Nephron (organoid): ENCODE results near the gene MRC2.

Source experiments
- H3K27ac Mint-ChIP-seq, 3 experiments: 2 replicates each; pipeline ENCODE4 v1.8.0; 2020; ENCODE audit warnings: mixed read lengths in 3 of 3, mild to moderate bottlenecking in 2 of 3, moderate library complexity in 1 of 3
- H3K27me3 Mint-ChIP-seq: 2 replicates; pipeline ENCODE4 v1.8.0; 2021; ENCODE audit warnings: low read depth, mild to moderate bottlenecking, moderate library complexity, mixed read lengths
- H3K36me3 Mint-ChIP-seq: 2 replicates; pipeline ENCODE4 v1.8.0; 2020; ENCODE audit warnings: low read depth, mixed read lengths
- H3K4me1 Mint-ChIP-seq: 2 replicates; pipeline ENCODE4 v1.8.0; 2020; ENCODE audit warnings: mixed read lengths
- H3K4me3 Mint-ChIP-seq, 3 experiments: 2 replicates each; pipeline ENCODE4 v1.8.0; 2020; ENCODE audit warnings: mild to moderate bottlenecking in 3 of 3, mixed read lengths in 3 of 3, moderate library complexity in 2 of 3
- H3K9me3 Mint-ChIP-seq: 2 replicates; pipeline ENCODE4 v1.8.0; 2020; ENCODE audit warnings: mixed read lengths
- TF ChIP-seq, protein P1 (sequence below), 3 experiments: fragments of 200-600 bp; sonication (generic); IDR thresholded peaks; one replicate each; pipeline ENCODE4 v1.5.0; 2021; ENCODE audit warnings: antibody characterized with exemption in 3 of 3; ENCODE audit not compliant: unreplicated experiment in 3 of 3

MRC2 gene

DNA sequence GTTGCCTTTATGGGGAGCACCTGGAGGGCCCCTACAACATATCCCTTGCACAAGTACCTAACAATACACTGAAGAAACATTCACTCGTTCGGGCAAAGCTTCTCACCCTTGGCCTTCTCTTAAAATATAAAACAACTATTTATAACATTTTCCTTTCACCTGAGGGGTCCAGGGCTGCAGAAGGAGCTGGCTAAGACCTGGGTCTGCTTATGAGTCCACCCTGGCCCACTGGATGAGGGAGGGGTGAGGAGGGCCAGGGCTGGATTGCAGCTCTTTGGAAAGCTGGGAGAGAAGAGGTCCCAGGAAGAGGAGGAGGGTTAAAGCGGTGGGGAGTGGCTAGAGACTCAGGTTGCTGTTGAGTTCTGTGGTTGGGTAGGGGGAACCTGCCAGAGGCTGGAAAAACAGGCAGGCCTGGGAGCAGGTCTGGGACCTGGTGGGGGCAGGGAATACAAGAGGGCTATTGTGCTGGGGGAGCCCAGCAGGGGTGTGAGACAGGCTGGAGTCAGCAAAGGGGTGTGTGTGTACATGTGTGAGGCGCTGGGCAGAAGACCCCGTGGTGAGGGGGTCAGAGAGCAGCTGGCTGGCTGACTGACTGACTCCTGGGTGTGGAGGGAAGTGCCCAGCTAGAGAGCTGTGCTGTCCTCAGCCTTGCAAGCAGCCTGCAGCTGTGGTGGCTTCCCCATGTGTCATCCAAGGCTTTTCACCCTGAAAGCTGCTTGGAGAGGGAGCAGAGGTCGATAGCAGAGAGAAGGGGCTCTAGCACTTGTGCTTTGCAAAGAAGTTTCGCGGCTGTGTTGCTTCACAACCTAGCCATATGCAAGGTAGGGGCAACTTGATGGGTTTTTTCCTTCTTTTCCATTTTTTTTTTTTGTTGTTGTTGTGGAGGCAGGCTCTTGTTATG, 10.2 kb upstream of the MRC2 start:
- H3K27ac Mint-ChIP-seq, result peak overlapping the region; percentile 83 to 93 (median 83)
- peaks cover 57% of the 10 kb centered on the region for H3K4me1 Mint-ChIP-seq
- TF ChIP-seq, protein P1, sequence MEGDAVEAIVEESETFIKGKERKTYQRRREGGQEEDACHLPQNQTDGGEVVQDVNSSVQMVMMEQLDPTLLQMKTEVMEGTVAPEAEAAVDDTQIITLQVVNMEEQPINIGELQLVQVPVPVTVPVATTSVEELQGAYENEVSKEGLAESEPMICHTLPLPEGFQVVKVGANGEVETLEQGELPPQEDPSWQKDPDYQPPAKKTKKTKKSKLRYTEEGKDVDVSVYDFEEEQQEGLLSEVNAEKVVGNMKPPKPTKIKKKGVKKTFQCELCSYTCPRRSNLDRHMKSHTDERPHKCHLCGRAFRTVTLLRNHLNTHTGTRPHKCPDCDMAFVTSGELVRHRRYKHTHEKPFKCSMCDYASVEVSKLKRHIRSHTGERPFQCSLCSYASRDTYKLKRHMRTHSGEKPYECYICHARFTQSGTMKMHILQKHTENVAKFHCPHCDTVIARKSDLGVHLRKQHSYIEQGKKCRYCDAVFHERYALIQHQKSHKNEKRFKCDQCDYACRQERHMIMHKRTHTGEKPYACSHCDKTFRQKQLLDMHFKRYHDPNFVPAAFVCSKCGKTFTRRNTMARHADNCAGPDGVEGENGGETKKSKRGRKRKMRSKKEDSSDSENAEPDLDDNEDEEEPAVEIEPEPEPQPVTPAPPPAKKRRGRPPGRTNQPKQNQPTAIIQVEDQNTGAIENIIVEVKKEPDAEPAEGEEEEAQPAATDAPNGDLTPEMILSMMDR (IDR thresholded peaks at IDR 0.05; ENCODE audit: unreplicated experiment in 3 of 3), result no peak
- H3K27me3 Mint-ChIP-seq, result no peaks in the 10 kb centered on the region
- peaks cover 26% of the 10 kb centered on the region for H3K36me3 Mint-ChIP-seq
- peak overlapping the region; percentile 31 to 63 (median 36) for H3K4me3 Mint-ChIP-seq
- H3K9me3 Mint-ChIP-seq, result no peaks in the 10 kb centered on the region

GRCh38 chr17:62617894-62618472, 9.5 kb upstream of the MRC2 start:
- TF ChIP-seq, protein P1 (IDR thresholded peaks at IDR 0.05; ENCODE audit: unreplicated experiment in 3 of 3), result no peak
- H3K4me1 Mint-ChIP-seq, result peaks cover 55% of the 10 kb centered on the region
- no peaks in the 10 kb centered on the region for H3K27me3 Mint-ChIP-seq
- H3K27ac Mint-ChIP-seq, result peak overlapping the region; percentile 83 to 93 (median 83)
- peak overlapping the region in 2 of 3 experiments; percentile 17 to 63 for H3K4me3 Mint-ChIP-seq
- peaks cover 26% of the 10 kb centered on the region for H3K36me3 Mint-ChIP-seq
- no peaks in the 10 kb centered on the region for H3K9me3 Mint-ChIP-seq

- H3K27ac Mint-ChIP-seq, result peak overlapping the region; percentile 59 to 83 (median 83)
- H3K36me3 Mint-ChIP-seq, result peaks cover 24% of the 10 kb centered on the region
- TF ChIP-seq, protein P1 (IDR thresholded peaks at IDR 0.05; ENCODE audit: unreplicated experiment in 3 of 3), result no peak
- peaks cover 49% of the 10 kb centered on the region for H3K4me1 Mint-ChIP-seq
- no peaks in the 10 kb centered on the region for H3K27me3 Mint-ChIP-seq
- no peaks in the 10 kb centered on the region for H3K9me3 Mint-ChIP-seq
- H3K4me3 Mint-ChIP-seq, result no peak overlapping the region
Observed at GRCh38 chr17:62618647-62619416, 8.6 kb upstream of the MRC2 start.

GRCh38 chr17:62619417-62620155, 7.9 kb upstream of the MRC2 start:
- H3K9me3 Mint-ChIP-seq, result no peaks in the 10 kb centered on the region
- TF ChIP-seq, protein P1 (IDR thresholded peaks at IDR 0.05; ENCODE audit: unreplicated experiment in 3 of 3), result no peak
- peaks cover 21% of the 10 kb centered on the region for H3K36me3 Mint-ChIP-seq
- peaks cover 42% of the 10 kb centered on the region for H3K4me1 Mint-ChIP-seq
- H3K4me3 Mint-ChIP-seq, result no peak overlapping the region
- H3K27me3 Mint-ChIP-seq, result no peaks in the 10 kb centered on the region
- peak overlapping the region; percentile 59 to 83 (median 77) for H3K27ac Mint-ChIP-seq

- Mint-ChIP-seq H3K9me3 (no peaks in the 10 kb centered on the region), H3K27me3 (no peaks in the 10 kb centered on the region), H3K4me3 (no peak overlapping the region), H3K36me3 (peaks cover 24% of the 10 kb centered on the region), H3K4me1 (peaks cover 37% of the 10 kb centered on the region), H3K27ac (no peak overlapping the region)
- TF ChIP-seq, protein P1 (IDR thresholded peaks at IDR 0.05; ENCODE audit: unreplicated experiment in 3 of 3), result no peak
Observed at GRCh38 chr17:62621223-62621622, 6.2 kb upstream of the MRC2 start.
